Fibroblast of mammary gland (primary cell): ENCODE data around the gene CREB3L2.
"Not testable (repeated sequence)": the region's sequence is repeated elsewhere in the genome, so short reads cannot be mapped to it uniquely, and the experiment has no call there.

Experiments
- DNase-seq: peaks from one replicate; pipeline ENCODE4 v3.0.0-alpha.2; 2010; ENCODE audit warnings: low read depth
- H3K4me3 ChIP-seq: 2 replicates; pipeline ENCODE4 v1.5.1; 2011; ENCODE audit warnings: low read depth, mild to moderate bottlenecking, low read length, moderate library complexity; ENCODE audit not compliant: control insufficient read depth
- TF ChIP-seq, protein P1 (sequence below): conservative IDR thresholded peaks from 2 replicates; pipeline ENCODE4 v1.5.1; 2011; ENCODE audit warnings: low read depth, low read length, inconsistent platforms; ENCODE audit not compliant: control insufficient read depth, insufficient read depth

Gene CREB3L2, protein sequence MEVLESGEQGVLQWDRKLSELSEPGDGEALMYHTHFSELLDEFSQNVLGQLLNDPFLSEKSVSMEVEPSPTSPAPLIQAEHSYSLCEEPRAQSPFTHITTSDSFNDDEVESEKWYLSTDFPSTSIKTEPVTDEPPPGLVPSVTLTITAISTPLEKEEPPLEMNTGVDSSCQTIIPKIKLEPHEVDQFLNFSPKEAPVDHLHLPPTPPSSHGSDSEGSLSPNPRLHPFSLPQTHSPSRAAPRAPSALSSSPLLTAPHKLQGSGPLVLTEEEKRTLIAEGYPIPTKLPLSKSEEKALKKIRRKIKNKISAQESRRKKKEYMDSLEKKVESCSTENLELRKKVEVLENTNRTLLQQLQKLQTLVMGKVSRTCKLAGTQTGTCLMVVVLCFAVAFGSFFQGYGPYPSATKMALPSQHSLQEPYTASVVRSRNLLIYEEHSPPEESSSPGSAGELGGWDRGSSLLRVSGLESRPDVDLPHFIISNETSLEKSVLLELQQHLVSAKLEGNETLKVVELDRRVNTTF

DNA sequence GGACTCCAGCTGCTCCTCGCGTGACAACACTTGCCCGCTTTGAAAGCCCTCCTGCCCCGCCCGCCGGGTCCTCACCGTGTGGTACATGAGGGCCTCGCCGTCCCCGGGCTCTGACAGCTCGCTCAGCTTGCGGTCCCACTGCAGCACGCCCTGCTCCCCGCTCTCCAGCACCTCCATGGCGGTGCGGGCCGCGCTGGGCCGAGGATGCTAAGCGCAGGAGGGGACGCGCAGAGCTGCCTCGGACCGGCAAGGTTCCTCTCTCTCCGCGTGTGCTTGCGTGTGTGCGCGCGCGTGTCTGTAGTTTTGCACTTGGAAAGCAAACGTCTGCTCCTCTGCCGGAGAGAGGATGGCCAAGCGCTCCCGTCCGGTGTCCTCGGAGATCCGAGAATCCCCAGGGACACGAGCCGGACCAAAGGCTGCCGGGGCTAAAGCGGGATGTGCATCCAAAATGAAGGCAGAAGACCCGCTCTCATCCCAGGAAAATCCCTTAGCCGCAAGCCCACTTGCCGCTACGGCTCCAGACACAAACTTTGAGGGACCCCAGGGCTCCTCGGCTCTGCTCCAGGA is at the start of gene CREB3L2:
CREB3L2 (minus strand) TSS at position 558 of the 567 bp plus-strand sequence; CDS start at position 177, 381 bp downstream.
- DNase-seq = peak; percentile 47
- peak within 1 kb of the TSS; percentile 93 for H3K4me3 ChIP-seq
- TF ChIP-seq, protein P1, sequence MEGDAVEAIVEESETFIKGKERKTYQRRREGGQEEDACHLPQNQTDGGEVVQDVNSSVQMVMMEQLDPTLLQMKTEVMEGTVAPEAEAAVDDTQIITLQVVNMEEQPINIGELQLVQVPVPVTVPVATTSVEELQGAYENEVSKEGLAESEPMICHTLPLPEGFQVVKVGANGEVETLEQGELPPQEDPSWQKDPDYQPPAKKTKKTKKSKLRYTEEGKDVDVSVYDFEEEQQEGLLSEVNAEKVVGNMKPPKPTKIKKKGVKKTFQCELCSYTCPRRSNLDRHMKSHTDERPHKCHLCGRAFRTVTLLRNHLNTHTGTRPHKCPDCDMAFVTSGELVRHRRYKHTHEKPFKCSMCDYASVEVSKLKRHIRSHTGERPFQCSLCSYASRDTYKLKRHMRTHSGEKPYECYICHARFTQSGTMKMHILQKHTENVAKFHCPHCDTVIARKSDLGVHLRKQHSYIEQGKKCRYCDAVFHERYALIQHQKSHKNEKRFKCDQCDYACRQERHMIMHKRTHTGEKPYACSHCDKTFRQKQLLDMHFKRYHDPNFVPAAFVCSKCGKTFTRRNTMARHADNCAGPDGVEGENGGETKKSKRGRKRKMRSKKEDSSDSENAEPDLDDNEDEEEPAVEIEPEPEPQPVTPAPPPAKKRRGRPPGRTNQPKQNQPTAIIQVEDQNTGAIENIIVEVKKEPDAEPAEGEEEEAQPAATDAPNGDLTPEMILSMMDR = no peak

DNA sequence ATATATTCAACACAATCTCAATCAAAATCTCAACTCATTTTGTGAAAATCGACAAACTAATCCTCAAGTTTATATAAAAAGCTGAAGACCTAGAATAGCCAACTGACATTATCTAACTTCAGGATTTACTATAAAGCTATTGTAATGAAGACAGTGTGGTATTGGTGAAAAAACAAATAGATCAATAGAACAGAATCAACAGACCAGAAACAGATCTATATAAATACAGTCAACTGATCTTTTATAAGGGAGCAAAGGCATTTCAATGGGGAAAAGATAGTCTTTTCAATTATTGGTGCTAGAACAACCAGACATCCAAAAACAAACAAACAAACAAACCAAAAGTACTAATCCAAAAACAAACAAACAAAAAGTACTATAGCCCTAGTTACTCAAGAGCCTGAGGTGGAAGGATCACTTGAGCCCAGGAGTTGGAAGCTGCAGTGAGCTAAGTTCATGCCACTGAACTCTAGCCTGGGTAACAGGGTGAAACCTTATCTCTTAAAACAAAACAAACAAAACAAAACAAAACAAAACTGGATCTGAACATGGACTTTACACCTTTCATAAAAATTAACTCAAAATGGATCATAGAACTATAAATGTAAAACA is 47.7 kb upstream of the CREB3L2 start:
- TF ChIP-seq, protein P1 = no peak
- DNase-seq = no peak
- H3K4me3 ChIP-seq = no peak overlapping the region

DNA sequence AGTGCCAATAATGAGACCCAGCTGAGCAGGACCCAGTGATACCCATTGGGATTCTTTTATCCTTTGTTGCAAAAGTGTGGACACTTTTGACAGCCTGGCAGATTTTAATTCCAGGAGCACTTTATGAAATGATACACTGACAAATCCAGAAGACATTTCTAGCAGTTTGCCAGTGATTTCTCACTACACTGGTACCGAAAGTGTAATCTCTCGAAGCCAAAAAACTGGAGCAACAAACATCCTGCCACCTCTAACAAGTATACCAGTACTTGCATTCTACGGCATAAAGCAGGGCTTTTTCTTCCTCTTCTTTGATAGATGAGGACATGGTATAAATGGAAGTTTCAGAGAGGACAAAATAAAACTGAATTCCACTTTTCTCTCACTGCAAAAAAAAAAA is 46.0 kb upstream of the CREB3L2 start:
- no peak for DNase-seq
- TF ChIP-seq, protein P1 = no peak
- H3K4me3 ChIP-seq = no peak overlapping the region

DNA sequence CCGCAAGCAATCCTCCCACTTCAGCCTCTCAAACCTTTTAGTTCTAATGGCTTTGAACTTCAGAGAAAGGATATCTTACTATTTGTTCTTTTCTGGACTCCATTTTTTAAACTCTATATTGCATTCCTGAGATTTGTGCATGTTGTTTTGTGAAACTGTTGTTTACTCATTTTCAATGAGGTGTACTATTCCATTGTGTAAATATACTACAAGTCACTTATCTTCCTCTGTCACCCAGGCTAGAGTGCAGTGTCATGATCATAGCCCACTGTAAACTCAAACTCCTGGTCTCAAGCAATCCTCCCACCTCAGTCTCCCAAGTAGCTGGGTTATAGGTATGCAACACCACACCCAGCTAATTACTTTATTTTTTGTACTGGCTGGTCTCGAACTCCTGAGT is 43.0 kb upstream of the CREB3L2 start:
- no peak overlapping the region for H3K4me3 ChIP-seq
- TF ChIP-seq, protein P1 = no peak
- DNase-seq = no peak

DNA sequence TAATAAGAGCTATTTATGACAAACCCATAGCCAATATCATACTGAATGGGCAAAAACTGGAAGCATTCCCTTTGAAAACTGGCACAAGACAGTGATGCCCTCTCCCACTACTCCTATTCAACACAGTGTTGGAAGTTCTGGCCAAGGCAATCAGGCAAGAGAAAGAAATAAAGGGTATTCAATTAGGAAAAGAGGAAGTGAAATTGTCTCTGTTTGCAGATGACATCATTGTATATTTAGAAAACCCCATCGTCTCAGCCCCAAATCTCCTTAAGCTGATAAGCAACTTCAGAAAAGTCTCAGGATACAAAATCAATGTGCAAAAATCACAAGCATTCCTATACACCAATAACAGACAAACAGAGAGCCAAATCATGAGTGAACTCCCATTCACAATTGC is 38.2 kb upstream of the CREB3L2 start:
- DNase-seq, H3K4me3 ChIP-seq: not testable (repeated sequence)

DNA sequence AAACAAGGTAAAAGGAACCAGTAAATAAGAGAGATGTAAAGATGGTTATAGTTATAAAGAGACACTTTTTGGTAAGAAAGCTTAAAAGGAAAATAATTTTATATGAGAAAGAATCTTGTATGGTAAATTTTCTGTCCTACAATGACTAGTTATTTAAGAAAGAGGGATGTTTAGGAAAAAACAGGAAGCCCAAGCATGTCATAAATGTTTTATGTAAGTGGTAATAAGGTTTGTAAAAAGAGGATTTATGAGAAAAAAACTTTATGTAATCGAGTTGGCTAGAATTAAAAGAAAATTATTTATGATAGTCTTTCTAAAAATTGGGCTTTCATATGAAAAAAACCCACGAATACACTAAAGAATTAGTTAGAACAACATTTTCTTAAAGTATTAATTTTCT is 34.2 kb upstream of the CREB3L2 start:
- no peak for DNase-seq
- TF ChIP-seq, protein P1 = no peak

DNA sequence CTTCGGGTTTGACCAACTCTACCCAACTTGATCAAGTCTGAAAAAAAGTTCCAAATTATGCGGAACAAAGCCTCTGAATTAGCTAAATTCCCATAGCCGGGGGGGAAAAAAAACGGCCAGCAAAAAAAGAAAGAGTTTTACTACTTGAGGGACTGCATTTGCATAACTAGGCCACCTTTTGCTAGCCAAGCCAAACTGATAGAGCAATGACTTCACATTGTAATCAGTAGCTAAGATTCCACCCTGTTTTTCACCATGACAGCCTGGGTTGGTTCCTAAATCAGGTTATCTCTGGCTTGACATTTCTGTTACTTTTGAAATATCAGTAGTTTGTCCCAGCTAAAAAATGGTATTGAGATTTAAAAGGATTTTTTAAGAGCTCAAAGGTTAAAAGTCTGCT is 31.4 kb upstream of the CREB3L2 start:
- TF ChIP-seq, protein P1 = no peak
- no peak overlapping the region for H3K4me3 ChIP-seq
- DNase-seq = no peak

More for the DNA sequence above, 34.2 kb upstream of the CREB3L2 start:
- H3K4me3 ChIP-seq = no peak overlapping the region
